GDM1 (cell line): ENCODE results near the gene EFEMP2.

Source experiments
- DNase-seq: peaks from one replicate; lab custom pipeline; 2025; lab: John Stamatoyannopoulos, UW

EFEMP2 gene

DNA sequence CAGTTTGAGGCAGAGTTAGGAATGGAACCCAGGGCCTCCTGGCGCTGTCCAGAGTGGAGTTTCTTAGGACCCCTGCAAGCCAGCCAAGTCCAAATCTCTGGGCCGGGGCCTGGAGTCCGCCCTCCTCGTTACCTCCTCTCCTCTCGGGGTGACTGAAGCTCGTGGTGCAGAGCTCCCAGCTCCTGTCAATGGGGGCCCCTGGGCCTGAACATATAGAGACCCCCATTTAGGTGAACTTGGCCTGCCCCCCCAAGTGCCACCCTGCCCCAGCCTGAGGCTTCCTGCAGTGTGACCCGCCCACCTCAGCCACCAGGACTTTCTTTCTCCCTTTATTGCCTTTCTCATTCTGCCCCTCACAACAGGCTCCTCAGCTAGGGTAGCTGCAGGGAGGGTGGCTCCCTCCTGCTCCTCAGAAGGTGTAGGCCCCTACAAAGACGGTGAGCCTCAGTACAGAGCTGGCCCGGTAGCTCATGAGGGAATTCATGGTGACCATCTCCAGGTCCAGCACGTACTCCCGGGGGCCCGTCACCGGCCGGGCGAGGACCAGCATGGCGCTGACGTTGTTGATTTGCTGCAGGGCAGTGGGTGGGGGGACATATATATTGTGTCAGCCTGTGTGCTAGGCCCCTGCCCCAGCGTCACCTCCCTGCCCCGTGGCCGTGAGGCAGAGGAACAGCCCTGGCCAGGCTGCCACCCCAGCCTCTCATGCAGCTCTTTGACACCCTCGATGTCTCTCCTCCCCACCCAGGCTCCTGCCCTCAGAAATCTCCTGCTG lies 5.9 kb downstream of the EFEMP2 start:
- no peak for DNase-seq

DNA sequence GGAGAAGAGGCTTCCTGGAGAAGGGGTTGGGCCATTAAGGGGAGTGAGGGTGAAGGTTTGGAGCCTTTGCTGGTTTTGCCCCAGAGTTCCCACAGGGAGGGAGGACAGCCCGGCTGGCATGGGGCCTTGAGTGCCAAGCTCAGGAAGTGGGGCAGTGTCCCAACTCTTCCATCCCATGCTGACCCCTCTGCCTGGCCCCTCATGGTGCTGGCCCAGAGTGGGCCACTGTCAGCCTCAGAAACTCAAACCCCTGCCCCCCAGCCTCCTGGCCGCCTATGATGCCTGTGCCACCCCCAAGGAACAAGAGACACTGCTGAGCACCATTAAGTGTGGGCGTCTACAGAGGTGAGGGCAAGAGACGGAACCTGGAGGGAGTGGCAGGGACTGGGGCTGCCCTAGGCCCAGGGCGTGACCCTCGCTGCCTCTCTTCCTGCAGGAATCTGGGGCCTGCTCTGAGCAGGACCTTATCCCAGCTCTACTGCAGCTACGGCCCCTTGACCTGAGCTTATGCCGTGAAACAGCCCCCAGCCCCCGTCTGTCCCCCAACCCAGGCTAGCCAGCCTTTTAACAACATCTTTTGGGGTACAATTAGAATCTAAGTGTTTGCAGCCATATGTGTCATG lies 6.9 kb downstream of the EFEMP2 start:
- no peak for DNase-seq

DNA sequence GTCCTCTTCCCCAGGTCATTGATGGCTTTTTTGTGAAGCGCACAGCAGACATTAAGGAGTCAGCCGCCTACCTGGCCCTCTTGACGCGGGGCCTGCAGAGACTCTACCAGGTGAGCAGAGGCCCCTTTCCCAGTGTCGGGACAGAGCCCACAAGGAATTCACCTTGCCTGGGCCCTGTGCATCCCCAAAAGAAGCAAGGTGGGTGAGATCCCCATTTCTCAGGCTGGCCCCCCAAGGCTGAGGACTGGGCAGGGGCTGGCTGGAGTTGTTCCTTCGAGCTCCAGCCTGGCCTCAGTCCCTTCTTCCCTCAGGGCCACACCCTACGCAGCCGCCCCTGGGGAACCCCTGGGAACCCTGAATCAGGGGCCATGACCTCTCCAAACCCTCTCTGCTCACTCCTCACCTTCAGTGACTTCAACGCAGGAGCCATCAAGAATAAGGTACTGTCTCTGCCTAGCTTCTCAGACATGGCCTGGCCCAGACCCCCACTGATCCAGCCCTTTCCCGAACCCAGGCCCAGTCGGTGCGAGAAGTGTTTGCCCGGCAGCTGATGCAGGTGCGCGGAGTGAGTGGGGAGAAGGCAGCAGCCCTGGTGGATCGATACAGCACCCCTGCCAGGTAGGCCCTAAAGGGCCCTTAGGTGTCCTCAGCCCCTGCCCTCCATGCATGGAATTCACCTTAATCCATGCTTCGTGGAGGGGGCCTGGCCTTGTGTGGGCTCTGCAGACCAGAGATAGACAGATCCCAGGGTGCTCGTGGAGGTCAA lies 7.7 kb downstream of the EFEMP2 start:
- DNase-seq = no peak

DNA sequence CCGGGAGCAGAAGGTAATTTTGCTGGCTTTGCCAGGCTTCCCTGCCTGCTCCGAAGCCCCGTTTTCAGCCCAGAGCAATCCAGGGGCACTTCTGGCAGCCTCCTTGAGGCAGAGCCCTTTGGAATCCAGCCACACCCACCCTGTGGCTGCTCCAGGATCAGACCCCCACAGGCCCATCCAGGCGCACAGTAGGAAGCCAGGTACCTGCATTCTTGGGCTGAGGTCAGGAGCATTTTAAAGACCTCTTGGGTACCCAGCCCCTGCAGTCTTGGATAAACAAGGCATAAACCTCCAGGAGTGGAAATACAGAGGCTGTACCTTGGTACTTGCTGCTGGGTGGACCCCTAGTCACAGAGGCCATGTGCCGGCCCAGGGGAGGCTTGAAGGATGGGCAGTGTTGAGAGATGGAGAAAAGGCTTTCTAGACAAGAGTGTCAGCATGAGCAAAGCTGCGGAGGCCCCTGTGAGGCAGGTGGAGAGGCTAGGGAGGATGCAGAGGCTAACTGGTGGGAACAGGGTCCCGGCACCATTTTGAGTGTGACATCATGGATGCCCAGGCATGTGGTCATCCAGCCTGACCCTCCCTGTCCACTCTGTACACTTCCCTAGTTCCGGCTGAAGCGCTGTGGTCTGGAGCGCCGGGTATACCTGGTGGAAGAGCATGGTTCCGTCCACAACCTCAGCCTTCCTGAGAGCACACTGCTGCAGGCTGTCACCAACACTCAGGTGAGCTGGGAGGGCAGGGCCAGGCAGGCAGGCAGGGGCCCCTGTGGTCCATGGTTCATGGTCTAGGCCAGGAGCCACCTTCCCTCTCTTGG lies 8.5 kb downstream of the EFEMP2 start:
- no peak for DNase-seq

DNA sequence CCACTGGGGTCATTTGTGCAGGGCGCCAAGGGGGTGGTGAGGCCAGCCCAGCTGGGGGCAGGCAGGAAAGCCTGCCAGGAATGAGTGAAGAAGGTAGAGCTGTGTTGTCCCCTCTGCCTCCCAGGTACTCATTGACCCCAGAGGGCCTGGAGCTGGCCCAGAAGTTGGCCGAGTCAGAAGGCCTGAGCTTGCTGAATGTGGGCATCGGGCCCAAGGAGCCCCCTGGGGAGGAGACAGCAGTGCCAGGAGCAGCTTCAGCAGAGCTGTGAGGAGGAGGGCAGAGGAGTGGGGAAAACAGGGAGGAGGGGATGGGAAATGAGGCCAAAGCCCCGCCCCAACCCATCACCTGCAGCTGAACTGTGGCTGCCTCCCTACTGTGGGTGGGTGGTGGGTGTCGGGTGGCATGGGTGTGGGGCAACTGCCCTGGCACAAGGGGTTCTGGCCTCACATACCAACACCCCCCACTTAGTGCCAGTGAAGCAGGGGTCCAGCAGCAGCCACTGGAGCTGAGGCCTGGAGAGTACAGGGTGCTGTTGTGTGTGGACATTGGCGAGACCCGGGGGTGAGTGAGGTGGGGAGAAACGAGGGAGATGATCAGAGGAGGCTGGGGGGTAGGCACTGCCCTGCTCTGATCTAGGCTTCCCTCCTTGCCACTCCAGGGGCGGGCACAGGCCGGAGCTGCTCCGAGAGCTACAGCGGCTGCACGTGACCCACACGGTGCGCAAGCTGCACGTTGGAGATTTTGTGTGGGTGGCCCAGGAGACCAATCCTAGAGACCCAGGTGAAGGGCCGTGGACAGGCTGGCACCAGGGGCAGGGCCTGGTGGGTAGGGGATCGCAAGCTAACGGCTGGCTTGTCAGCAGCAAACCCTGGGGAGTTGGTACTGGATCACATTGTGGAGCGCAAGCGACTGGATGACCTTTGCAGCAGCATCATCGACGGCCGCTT lies 9.4 kb downstream of the EFEMP2 start:
- DNase-seq = no peak

DNA sequence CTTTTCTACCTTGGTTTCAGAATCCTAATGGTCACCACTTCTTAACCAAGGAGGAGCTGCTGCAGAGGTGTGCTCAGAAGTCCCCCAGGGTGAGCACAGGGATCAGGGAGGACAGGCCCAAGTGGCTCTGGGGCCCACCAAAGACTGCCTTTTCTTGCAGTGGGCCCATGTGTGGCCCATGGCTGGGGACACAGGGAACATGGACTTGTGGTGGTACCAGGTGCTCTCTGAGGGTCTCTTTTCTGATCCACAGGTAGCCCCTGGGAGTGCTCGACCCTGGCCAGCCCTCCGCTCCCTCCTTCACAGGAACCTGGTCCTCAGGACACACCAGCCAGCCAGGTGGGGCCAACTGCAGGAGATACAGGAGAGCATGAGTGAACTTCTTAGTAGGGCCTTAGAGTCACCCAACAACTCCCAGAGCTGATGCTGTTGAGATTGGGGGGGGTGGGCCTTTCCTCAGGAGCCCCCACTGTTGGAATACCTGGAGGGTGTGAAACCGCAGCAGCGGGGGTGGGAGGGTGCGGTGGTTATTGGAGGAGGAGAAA lies 10.3 kb downstream of the EFEMP2 start:
- DNase-seq = no peak

DNA sequence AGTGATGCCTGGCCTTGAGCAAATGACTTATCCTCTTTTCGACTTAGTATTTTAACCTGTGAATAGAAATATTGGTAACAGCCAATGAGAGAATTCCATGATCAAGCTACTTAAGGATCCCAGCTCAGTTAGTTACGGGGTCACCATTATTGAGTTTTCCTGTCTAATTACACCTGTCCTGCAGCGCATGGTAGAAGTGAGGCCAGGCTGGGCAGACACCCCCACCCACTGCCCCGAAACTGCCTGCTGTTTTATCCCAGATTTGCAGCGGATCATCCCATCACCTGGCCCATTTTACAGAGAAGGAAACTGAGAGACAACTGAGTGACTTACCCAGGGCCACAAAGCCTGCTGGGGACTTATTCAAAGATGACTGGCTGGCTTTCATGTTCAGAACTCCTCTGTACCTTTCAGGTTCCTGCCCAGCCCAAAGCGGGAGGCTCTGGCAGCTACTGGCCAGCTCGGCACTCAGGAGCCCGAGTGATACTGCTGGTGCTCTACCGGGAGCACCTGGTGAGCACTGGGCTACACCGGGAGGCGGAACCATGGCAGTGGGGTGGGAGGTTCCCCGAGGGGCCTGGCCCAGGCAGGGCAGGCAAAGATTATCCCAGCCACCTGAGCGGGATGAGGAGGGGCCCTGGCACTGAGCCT lies 10.9 kb downstream of the EFEMP2 start:
- DNase-seq = no peak

DNA sequence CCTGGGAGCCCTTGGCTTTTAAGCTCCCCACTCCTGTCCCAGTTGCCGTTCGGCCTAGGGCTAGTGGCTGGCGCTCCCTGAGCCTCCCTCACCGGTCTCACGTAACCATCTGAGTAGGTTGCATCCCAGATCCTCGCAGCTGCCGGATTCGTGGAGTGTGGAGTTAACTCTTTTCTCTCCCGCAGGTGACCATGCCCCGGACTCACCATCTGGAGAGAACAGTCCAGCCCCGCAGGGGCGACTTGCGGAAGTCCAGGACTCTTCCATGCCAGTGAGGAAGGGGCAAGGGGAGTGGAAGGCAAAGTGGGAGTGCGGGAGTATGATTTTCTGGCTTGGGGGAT lies 11.5 kb downstream of the EFEMP2 start:
- no peak for DNase-seq

DNA sequence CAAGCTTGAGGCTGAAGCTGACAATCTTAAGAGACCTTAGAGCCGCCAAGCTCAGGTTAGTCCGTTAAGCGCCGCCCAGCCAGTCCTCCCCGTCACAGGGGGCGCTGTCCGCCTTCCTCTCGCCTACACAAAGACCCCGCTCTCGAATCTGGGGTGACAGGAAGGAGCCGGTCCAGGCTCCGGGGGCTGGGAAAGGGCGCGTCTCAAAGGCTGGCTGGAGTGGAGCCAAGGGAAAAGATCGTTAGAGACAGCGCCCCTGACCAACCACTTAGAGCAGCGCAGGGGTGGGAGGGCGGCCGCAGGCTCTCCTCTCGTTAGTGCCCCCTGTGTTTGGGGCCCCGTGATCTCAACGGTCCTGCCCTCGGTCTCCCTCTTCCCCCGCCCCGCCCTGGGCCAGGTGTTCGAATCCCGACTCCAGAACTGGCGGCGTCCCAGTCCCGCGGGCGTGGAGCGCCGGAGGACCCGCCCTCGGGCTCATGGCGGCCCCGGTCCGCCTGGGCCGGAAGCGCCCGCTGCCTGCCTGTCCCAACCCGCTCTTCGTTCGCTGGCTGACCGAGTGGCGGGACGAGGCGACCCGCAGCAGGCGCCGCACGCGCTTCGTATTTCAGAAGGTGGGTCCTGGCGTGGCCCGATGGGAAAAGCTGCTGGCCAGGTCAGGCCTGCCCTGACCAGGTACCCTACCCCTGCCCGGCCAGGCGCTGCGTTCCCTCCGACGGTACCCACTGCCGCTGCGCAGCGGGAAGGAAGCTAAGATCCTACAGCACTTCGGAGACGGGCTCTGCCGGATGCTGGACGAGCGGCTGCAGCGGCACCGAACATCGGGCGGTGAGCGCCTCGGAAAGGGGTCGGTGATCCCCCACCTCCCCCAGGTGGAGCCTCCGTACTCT lies 12.1 kb downstream of the EFEMP2 start, which contains the start of gene MUS81:
Gene MUS81, plus strand, starts transcription at position 156 of the 887 bp plus-strand sequence. Its CDS starts 321 bp downstream, at position 477.
- peak; percentile 95 for DNase-seq

DNA sequence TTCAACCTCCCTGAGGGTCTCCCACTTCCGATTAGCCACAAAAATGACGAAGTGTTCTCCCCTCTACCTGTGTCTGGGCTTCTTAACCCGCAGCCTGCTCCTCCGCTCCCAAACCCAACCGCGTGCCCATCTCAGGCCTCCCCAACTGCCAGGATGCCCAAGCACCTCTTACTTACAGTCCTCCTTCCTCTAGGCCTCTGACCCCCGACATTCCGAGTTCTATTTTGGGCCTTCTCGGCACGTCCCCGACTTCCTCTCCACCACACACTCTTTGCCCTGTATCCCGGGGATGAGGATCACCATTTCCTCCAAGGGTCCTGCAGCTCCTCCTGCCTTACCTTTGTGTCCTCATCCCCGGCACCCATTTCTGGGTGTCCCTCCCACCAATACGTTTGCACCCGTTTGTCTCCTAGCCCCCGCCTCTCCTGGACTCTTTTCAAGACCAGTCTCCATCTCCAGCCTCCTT lies 12.8 kb downstream of the EFEMP2 start:
- no peak for DNase-seq

DNA sequence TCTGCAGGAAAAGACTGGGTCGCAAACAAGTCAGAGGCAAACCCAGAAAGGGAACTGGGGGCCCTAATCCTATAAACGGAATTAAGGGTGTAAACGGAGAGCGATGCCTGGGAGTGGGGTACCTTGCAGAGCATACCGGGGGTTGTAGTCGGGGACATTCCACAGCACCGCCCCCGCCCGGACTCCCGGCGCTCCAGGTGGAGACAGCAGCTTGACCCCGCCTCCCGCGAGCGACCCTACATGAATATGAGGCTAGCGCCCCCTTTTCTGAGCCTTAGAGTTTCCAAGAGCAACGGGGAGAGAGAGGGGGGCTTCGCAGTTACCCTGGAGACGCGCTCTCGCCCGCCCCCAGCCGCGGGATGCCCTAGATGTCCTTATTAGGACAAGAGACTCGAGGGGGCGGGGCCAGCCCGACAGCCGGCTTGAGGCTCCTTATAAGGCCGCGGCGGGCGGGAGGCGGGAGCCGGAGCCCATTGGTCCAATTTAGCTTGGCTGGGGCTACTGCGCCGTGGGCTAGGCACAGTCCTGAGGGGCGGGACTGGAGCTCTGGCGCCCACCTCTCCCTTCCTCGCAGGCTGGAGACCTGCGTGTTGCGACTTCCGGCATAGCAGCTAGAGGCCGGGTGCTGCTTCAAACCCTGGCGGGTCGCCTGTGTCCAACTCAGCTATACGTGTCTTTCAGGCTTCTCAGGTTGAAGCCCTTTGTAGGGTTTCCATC lies 13.3 kb downstream of the EFEMP2 start:
- peak; percentile 100 for DNase-seq

DNA sequence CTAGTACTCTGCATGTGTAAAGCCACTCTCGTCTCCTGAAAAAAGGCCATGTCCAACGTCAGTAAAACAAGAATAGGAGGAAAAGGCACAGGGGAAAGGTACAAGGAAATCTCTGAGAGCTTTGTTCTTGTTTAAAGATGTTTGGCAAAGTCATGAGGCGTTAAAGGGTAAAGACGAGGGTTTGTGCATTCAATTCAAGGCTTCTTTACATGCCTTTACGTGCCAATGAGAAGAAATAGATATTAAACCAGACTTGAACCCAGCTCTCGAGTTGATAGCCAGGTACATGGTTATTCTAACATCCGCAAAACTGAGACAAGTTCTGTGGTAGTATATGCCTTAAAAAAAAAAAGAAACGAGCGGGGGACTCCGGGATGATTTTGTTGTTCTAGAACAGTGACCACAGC lies 13.9 kb downstream of the EFEMP2 start:
- no peak for DNase-seq

DNA sequence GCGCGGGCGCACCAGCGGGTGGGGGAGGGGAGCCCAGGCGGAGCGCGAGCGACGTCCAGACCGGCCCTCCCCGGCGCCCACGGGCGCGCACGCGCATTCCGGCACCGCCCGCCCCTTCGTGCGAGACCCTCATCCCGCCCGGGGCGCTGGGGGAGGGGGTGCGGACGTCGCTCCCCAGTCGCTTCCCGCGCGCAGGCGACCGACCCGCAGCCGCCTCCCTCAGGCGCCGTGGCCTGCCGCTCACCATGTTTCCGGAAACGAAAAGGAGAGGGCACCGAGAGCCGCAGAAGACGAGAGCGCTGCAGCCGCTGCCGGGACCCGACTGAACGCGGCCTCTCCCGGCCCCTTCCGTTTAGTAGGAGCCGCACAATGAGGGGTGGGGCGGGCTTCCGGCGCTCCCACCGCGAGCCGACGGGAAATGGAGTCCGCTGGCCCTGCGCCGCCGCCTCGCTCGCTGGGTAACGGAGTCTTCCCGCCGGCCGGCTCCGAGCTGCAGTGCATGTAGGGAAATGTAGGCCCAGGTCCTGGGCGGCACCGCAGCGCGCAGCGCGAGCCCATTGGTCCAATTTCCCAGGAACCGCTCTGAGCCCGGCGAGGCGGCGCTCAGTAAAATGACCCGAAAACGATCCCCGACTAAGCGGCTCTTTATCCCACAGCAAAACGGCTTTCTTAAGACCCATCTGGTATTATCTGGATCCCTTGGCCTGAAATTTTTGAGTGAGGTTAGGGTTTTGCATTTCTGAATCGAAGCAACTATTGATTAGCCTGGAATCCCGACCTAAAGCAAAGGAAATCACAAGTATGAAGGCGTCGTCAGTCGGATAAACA lies 14.5 kb downstream of the EFEMP2 start, which contains the start of gene CFL1:
Gene CFL1, minus strand, starts transcription at position 328 of the 828 bp plus-strand sequence. Its CDS starts 81 bp downstream, at position 247.
- DNase-seq = peak; percentile 98

DNA sequence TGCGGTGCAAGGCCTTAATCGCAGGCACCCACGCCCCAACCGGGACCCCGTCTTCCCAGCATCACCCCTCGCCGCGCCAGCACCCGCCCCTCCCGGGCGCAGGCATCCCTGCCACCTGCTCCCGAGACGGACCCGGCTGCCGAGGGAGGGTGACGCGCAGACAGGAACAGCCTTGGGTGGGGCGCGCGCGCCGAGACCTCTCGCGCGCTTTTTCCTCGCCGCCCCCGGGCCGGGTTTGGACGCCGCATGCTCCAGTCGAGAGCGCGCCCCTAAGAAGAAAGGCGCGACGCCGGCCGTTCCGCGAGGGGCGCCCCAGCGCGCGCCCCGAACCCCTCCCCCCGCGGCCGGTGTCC lies 15.1 kb downstream of the EFEMP2 start:
- no peak for DNase-seq

DNA sequence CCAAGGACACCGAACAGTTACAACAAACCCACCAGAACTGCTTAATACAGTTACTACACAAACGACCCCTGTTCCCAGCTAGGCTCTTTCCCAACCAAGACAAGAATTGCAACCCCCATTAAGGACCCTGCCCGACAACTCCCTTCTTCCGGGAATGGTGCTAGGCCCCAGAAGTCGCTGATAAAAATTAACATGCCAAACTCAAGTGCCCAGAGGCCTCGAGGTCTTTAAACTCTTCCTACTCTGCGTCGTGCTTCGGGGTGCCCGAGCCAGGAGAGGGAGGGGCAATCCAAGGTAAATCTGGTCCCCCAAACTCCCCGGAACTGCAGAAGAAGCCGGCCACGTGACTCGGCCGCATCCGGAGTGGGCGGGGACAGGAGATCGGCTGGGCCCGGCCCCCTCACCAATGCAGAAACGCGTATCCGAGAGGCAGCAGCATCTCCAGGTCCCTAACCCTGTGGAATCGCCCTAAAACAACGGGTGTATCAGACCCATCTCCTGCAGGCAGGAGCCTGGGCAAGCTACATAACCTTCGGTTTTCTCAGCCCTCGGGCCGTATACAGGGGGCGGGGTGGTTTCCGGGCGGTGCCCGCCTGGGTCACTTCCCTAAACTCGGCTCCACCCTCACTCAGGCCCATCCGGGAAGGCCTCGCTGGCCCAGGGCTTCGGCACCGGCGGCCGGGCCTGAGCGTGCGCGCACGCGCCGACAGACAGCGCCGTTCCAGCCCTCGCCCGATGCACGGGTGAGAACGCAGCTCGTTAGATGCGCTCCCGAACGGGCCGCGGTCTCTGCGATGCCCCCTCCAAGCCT lies 15.7 kb downstream of the EFEMP2 start:
- DNase-seq = peak; percentile 54

DNA sequence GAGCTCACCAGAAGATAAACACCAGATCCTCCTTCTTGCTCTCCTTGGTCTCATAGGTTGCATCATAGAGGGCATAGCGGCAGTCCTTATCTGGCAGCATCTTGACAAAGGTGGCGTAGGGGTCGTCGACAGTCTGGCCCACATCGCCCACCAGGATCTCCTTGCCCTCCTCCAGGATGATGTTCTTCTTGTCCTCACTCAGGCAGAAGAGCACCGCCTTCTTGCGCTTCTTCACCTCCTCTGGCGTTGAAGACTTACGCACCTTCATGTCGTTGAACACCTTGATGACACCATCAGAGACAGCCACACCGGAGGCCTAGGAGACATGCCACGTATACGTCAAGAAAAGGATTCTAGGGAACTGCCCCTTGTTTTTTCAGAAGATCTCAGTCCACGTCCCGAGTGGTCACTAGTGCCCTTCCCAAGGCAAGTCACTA lies 16.7 kb downstream of the EFEMP2 start:
- no peak for DNase-seq
